Measurements from ENCODE around the gene NPC1. TPM values are rescaled to one million over a fixed set of nuclear protein-coding genes. Genes with fewer than 3 reads are reported as not detected.
"Not testable (repeated sequence)": the region's sequence is repeated elsewhere in the genome, so short reads cannot be mapped to it uniquely, and the experiment has no call there.

NPC1 gene
- total RNA-seq, 6 experiments from 2014 or later, result 25.4 to 46.2 (median 34.3) TPM

- no peak for DNase-seq
- H3K27ac Mint-ChIP-seq, result no peak overlapping the region
- no peaks in the 10 kb centered on the region for H3K9me3 Mint-ChIP-seq
- TF ChIP-seq CTCF (IDR thresholded peaks at IDR 0.05), result no peak
- peaks cover 2% of the 10 kb centered on the region; the same call in 1 of the 2 replicates for H3K27me3 Mint-ChIP-seq (ENCODE audit: insufficient read depth)
- peaks cover 11% of the 10 kb centered on the region for H3K4me1 Mint-ChIP-seq (ENCODE audit: low read depth)
- H3K4me3 Mint-ChIP-seq, result no peak overlapping the region
- H3K36me3 Mint-ChIP-seq (ENCODE audit: low read depth), result peaks cover 77% of the 10 kb centered on the region
Observed at GRCh38 chr18:23560186-23560585, 26.1 kb downstream of the NPC1 start.

GRCh38 chr18:23557511-23557910, 28.8 kb downstream of the NPC1 start:
- H3K4me1 Mint-ChIP-seq (ENCODE audit: low read depth); H3K27me3 Mint-ChIP-seq (ENCODE audit: insufficient read depth); H3K9me3 Mint-ChIP-seq; DNase-seq; H3K4me3 Mint-ChIP-seq; H3K27ac Mint-ChIP-seq: not testable (repeated sequence)
- peaks cover 69% of the 10 kb centered on the region for H3K36me3 Mint-ChIP-seq (ENCODE audit: low read depth)

- Mint-ChIP-seq H3K4me1 (ENCODE audit: low read depth) (no peaks in the 10 kb centered on the region), H3K27me3 (ENCODE audit: insufficient read depth) (no peaks in the 10 kb centered on the region), H3K36me3 (ENCODE audit: low read depth) (peaks cover 70% of the 10 kb centered on the region), H3K9me3 (no peaks in the 10 kb centered on the region), H3K27ac (no peak overlapping the region), H3K4me3 (no peak overlapping the region)
- no peak for DNase-seq
- no peak for TF ChIP-seq CTCF (IDR thresholded peaks at IDR 0.05)
Observed at GRCh38 chr18:23556145-23556780, 30.0 kb downstream of the NPC1 start.

GRCh38 chr18:23553887-23554286, 32.4 kb downstream of the NPC1 start:
- Mint-ChIP-seq H3K36me3 (ENCODE audit: low read depth) (peaks cover 53% of the 10 kb centered on the region), H3K4me3 (no peak overlapping the region), H3K27me3 (ENCODE audit: insufficient read depth) (no peaks in the 10 kb centered on the region; the same call in 1 of the 2 replicates), H3K9me3 (no peaks in the 10 kb centered on the region), H3K4me1 (ENCODE audit: low read depth) (no peaks in the 10 kb centered on the region), H3K27ac (no peak overlapping the region)
- DNase-seq, result no peak
- no peak for TF ChIP-seq CTCF (IDR thresholded peaks at IDR 0.05)

GRCh38 chr18:23552505-23552904, 33.8 kb downstream of the NPC1 start:
- DNase-seq, result no peak
- TF ChIP-seq CTCF (IDR thresholded peaks at IDR 0.05), result no peak
- peaks cover 11% of the 10 kb centered on the region for H3K4me1 Mint-ChIP-seq (ENCODE audit: low read depth)
- H3K9me3 Mint-ChIP-seq, result no peaks in the 10 kb centered on the region
- H3K4me3 Mint-ChIP-seq, result no peak overlapping the region
- H3K36me3 Mint-ChIP-seq (ENCODE audit: low read depth), result peaks cover 47% of the 10 kb centered on the region
- H3K27me3 Mint-ChIP-seq (ENCODE audit: insufficient read depth), result no peaks in the 10 kb centered on the region; the same call in 1 of the 2 replicates
- no peak overlapping the region for H3K27ac Mint-ChIP-seq

- H3K4me3 Mint-ChIP-seq, result no peak overlapping the region
- peaks cover 12% of the 10 kb centered on the region for H3K4me1 Mint-ChIP-seq (ENCODE audit: low read depth)
- TF ChIP-seq CTCF (IDR thresholded peaks at IDR 0.05), result no peak
- H3K9me3 Mint-ChIP-seq, result no peaks in the 10 kb centered on the region
- no peak for DNase-seq
- peaks cover 43% of the 10 kb centered on the region for H3K36me3 Mint-ChIP-seq (ENCODE audit: low read depth)
- no peaks in the 10 kb centered on the region; the same call in 1 of the 2 replicates for H3K27me3 Mint-ChIP-seq (ENCODE audit: insufficient read depth)
- H3K27ac Mint-ChIP-seq, result no peak overlapping the region
Observed at GRCh38 chr18:23551978-23552377, 34.3 kb downstream of the NPC1 start.

Data from HFFc6 (cell line).